GM19035 (cell line): Measurements from ENCODE around the gene OGA.

ENCODE experiments used
- ATAC-seq: cut with Tn5 transposase; IDR thresholded peaks from one replicate; pipeline ENCODE4 v1.9.1; 2021; ENCODE audit not compliant: unreplicated experiment

Gene OGA

GRCh38 chr10:101837748-101838147 lies 19.5 kb upstream of the OGA start:
- no peak for ATAC-seq

DNA sequence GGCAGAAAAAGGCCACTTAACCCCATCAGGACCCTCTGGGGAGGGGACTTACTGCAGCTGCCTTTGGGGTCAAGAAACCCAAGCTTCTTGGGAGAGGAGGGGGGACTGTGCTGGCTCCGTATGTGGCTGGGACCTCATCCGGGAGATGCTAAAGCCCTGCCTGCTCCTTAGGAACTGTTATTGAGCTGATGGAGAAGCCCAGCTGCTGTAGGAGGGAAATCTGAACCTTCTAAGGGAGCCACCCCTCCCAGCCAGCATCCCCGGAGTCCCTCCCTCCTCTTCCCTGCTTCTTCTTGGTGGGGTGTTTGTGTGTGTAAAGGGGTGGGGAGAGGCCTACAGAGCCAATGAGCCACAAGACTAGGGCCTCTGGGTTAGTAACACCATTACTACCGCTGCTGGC lies 17.1 kb upstream of the OGA start:
- ATAC-seq: no peak

GRCh38 chr10:101834341-101834740 lies 16.1 kb upstream of the OGA start:
- ATAC-seq: no peak

GRCh38 chr10:101833466-101833865 lies 15.2 kb upstream of the OGA start:
- ATAC-seq: no peak

DNA sequence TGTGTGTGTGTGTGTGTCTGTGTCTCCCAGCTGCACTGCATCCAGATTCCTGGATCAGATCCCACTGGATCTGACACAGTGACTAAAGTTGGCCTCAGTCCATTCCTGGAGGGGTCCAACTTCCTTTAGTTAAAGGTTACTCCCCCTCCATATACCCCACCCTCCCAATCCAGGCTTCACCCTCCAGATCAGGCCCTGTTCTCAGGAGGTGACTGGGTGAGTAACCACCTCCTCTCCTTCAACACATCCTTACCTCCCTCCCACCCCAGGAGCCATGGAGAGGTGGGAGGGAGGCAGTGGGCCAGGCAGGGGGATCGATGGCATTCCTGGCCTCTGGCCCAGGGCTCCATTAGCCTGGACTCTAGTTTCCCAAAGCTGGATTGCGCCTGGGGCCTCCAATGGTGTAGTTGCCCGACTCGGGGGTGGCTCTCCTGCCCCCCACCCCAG lies 14.1 kb upstream of the OGA start:
- no peak for ATAC-seq

DNA sequence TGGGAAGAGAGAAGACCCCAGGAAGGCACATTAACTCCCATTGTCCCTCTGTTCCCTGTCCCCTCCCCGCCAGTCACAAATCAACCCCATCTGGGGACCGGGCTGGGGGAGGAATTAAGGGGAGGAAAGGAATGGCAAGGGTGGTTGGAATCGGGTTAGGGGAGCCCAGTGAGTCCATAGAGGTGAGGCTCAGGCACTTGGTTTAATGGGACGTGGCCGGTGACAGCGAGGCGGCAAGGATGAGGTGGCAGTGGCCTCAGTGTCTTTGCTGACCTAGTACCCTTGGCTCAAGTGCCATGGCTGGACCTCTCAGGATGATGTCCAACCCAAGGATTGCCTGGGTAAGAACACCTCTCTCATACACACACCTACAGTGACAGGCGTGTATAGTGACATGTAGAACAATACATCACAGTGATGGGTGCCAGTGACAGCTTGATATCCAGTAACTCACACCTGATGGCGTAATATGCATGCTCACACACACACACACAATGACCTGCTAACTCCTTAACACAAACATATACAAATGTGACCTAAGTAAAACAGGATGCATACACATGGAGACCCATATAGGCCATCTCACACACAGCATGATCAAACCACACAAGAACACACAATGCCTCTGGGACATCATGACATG lies 13.0 kb upstream of the OGA start:
- peak; percentile 0 for ATAC-seq

DNA sequence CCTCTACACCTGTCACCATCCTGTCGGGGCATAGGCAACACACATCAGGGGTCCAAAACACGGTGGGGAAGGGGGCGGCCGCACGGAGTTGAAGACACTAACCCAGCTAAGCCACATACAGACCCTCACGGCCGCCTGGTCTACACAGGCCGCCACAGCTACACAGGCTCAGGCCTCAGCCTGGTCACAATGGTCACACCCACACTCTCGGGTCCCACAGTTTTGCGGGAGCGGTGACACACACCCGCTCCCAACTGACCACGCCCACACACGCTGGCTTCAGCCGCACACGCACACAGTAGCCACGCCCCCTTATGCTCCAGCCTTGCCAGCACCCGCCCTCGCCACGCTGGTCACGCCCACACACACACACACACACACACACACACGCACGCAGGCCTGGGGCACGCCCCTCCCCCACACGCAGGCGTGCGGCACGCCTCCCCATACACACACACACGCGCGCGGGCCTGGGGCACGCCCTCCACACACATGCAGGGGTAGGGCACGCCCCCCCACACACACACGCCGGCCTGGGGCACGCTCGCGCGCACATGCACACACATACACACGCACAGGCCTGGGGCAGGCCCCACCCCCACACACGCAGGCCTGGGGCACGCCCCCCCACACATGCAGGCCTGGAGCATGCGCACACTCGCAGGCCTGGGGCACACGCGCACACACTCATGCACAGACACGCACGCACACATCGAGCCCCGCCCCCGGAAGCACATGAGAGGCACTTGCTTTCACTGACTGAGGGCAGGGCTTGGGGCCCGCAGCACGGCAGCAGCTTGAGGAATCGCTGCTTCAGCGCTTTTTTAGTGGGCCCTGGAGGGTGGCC lies 12.3 kb upstream of the OGA start:
- ATAC-seq: peak; percentile 64

- ATAC-seq: peak; percentile 12
Observed at GRCh38 chr10:101829561-101830315, 11.5 kb upstream of the OGA start.

GRCh38 chr10:101828766-101829551 lies 10.7 kb upstream of the OGA start:
- no peak for ATAC-seq

DNA sequence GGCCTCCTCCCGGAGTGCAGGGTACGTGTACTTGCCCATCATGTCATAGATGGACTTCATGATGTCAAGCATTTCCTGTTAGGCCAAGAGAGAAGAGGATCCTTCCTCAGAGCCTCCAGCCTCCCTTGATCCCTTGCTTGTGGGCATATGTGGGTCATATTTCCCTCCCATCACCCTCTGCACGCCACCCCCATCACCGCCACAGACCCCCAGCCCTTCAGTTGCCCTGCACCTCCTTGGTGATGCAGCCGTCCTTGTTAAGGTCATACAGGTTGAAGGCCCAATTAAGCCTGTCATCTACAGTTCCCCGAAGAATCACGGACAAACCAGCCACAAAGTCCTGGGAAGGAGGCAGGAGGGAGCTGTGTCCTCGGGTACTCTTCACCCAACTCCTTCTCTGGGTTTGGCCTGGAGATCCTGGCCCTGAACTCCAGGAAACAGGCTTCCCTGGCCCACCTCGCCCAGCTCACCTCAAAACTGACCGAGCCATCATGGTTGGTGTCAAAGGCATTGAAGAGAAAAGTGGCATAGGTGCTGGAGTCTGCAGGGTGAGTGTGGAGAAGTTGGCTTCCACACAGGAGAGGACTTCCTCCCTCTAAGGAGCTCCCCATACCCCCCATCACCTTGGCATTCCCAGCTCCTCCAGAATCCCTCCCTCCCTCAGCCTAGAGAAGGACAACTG lies 9.8 kb upstream of the OGA start:
- no peak for ATAC-seq

GRCh38 chr10:101826852-101827434 lies 8.7 kb upstream of the OGA start:
- ATAC-seq: no peak

GRCh38 chr10:101824736-101825135 lies 6.5 kb upstream of the OGA start:
- no peak for ATAC-seq

DNA sequence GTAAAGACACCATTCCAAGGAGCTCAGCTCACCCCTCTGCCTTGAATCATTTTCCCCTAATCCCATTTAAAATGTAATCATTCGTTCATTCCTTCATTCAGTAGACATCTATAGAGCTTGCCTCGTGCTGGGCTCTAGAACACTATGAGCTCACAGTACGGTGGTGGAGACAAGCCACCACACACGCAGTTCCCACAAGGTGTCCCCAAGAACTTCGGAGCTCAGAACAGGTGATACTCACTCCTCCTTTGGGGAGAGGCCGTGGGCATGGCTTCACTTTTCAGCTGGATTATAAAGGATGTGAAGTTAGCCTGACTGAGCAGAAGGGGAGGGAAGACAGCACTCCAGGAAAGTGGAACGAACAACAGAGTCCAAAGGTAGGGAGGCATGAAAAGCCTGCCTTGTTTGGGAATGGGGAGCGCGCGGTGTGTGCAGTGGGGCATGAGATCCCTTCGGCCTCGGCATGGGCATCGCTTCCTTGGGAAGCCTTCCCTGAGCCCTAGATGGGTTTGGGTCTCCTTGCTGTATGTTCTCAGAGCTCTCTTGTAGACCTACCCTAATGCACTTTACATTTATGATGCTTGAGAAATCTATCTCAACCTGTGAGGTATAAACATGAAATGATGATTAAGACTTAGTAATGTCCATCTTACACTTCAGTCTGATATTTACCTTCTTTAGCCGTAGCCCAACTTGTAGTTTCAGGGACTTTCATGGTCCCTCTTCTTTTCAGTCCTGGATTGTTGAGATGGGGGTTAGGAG lies 809 bp upstream of the OGA start:
- peak; percentile 16 for ATAC-seq

DNA sequence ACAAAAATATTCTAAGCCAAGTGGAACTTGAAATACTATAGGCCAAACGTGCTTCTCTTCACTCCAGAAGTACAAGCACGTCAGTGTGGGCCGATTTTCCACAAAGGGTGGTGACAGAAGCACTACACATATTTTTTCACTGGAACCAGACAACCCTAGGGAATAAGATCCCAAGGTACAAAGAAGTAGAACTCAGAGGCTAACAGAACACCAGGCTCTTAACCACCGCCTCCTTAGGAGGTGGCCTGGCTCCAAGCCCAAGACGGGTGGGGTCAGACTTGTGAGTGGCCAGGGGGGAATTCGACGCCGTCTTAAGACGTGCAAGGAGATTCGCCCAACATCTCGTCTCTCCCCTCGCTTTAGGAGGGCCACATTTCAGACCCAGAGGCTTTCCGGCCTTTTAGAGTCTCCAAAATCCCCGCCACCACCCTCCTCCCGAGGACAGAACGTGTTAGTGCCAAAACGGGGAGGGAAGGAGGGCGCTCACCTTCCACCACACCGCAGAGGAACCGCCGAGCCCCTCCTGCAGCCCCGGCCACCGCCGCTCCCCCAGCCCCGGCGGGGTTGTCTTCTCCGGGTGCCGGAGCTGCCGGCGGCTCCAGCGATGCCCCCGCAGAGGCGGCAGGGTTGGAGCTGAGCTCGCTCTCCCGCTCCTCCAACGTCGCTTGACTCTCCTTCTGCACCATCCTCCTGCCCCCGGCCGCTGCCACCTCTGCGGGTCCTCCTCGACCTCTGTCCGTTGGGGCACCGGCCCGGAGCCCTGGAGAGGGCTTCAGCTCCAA lies 716 bp downstream of the OGA start:
- ATAC-seq: peak; percentile 1

GRCh38 chr10:101816913-101817336 lies 1.3 kb downstream of the OGA start:
- ATAC-seq: no peak

DNA sequence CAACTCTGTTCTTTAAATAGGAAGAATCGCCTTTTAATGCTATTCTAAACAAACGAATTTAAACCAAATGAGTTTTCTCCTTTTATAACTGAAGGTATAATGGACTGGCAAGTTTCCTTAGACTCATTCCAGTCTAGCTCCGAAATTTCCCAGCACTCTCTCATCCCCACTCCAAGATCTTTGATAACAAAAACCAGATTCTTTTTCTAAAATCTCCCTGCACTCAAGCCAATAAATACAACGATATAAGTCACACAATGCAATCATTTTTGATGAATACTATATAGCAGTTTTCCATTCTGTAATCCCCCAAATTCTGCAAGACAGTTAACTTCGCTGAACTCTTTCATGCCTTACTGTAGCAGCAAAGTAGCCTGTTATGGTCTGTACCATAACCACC lies 1.9 kb downstream of the OGA start:
- no peak for ATAC-seq

DNA sequence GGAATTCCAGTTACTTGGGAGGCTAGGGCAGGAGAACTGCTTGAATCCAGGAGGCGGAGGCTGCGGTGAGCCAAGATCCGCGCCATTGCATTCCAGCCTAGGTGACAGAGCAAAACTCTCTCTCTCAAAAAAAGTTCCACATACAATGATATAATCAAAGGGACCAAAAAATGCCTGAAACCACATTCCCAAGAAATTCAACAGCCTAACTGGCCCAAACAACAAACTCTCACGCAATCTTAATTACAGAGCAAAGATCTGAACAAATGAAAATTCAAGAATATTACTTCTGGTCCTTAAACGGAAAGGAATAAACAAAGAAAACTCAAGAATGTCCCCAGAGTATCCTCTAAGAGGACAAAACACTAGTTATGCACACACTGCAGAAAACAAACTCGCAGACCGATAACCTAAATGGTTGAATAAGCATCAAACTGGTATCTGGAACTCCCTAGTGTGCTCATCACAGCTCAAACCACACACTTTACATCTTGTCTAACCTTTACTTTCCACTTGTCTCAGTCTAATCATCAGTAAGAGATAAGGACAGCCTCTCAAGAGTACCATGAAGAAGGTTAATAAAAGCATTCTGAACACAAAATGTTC lies 3.7 kb downstream of the OGA start:
- no peak for ATAC-seq

DNA sequence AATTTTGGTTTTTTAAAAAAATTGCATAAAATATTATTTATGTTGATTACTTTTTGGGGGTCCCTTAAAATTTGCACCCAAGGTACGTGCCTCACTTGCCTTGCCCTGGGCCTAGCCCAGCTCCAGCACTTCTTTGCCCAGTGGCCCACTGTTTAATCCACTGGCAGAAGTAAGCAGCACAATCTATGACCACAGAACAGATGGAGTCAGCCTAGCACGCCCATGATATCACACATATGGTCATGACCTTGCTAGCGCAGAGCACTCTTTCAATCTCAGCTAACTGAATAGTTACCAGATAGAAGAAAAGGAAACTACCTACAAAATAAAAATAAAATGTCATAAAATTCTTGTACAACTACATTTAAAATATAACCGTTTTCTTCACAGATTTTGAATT lies 5.6 kb downstream of the OGA start:
- no peak for ATAC-seq
